Loucy (cell line): ENCODE measurements around the gene NLRP6.

Experiments
- CTCF ChIP-seq: fragments of 200-600 bp; sonication (generic); conservative IDR thresholded peaks from 2 replicates; pipeline ENCODE4 v1.5.1; 2014; ENCODE audit warnings: mild to moderate bottlenecking, antibody characterized with exemption, low read length
- EZH2phosphoT487 ChIP-seq: fragments of 200-600 bp; IDR thresholded peaks from 2 replicates; pipeline ENCODE4 v1.6.1; 2018; ENCODE audit warnings: antibody characterized with exemption, mild to moderate bottlenecking, moderate library complexity, borderline replicate concordance

GRCh38 chr11:261624-262023 lies 16.6 kb upstream of the NLRP6 start:
- TF ChIP-seq CTCF (no peak), EZH2phosphoT487 (no peak)
